GM18511 (cell line): ENCODE data around the gene LIF.
"Not testable (repeated sequence)": the region's sequence is repeated elsewhere in the genome, so short reads cannot be mapped to it uniquely, and the experiment has no call there.

Source experiments
- ATAC-seq: cut with Tn5 transposase; IDR thresholded peaks from one replicate; pipeline ENCODE4 v1.9.1; 2021; ENCODE audit warnings: mild to moderate bottlenecking, moderate library complexity; ENCODE audit not compliant: unreplicated experiment

The LIF gene

GRCh38 chr22:30212363-30212995 is 34.1 kb downstream of the LIF start:
- no peak for ATAC-seq

DNA sequence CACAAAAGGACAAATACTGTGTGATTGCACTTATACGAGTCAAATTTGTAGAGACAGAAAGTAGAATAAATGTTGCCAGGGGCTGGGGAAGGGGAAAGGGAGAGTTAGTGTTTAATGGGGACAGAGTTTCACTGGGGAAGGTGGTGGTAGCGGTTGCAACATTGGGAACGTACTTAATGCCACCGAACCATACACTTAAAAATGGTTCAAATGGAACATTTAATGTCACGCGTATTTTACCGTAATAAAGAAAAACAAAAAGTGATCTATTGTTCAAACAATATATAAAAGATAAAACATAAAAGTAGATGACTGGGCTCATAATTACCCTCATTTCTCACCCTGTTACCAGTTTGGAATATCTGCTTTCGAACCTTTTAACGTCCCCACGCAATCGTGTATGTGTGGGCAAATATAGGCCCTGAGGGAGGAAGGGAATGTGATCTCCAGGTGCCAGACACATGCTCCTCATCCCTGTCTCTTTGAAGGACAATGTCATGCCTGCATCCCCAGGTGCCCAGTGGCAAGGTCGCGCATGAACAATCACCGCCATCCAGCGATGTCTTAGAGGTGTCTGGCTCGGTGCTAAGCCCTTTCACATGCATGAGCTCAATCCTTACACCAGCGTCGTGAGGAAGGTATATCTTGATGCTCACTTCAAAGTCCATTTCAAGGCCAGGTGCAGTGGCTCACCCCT is 35.3 kb downstream of the LIF start:
- no peak for ATAC-seq

GRCh38 chr22:30210235-30210909 is 36.2 kb downstream of the LIF start:
- ATAC-seq, result no peak

DNA sequence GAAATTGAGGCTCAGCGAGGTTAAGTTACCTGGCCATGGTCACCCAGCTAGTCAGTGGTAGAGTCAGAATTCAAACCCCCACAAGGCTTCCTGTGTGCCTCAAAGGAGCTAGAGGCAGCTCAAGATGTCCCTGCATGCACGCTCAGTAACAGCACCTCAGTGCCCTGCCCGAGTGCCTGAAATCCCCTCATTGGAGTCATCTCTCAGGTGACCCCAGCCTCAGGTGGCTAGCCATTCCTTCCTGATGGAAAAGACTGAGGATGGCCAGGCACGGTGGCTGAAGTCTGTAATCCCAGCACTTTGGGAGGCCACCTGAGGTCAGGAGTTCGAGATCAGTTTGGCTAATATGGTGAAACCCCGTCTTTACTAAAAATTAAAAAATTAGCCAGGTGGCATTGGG is 36.9 kb downstream of the LIF start:
- no peak for ATAC-seq

GRCh38 chr22:30208631-30209603 is 37.6 kb downstream of the LIF start:
- no peak for ATAC-seq

DNA sequence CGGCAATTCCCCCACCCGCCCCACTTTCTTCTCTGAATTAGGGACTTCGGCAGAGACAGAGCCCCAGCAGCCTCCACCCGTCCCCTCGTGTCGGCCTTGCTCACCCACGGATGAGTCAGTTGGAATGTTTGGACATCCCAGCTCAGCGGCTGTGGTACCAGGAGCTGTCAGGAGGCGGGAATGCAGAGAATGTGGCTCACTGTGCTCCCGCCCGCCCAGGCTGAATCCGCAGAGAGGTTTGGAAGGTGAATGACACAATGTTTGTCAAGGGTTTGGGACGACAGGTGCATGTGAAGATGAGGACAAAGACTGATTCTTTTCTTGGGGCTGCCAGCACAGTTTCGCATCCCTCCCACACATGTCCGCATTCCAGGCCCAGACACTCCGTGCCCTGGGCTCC is 39.6 kb downstream of the LIF start:
- no peak for ATAC-seq

DNA sequence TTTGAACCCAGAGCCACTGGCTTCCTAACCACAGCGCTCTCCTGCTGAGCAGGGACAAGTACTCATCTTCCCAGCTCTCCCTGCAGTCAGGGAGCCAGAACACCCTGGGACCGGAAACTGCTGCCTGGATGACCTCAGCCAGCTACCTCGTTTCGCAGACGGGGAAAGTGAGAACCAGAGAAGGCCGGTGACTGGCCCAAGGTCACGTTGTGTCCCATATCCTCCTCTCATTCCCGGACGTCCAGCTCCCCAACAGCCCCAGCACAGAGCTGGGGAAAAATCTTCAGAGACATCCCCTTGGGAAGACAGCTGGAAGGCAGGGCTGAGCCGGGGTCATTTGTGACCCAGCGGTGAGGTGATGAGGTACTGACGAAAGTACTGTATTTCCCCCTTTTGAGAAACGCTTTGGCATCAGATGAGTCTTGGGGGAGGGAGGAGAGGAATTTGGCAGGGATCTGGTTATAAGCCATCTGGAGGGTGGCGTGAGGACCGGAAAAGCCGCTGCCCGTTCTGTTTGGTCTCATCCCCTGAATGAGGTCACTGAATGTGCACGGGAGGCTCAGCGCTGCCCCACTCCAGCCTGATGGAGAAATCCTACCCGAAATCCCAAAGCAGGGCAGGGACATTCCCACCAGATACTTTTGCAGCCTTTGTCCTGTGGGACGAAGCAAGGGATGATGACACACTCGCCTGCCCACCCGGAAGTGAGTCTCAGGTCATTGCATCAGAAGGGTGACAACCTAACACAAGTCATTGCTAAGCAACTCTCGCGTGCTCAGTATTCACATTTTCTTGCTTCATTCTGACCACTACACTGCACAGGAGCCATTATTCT is 41.1 kb downstream of the LIF start:
- no peak for ATAC-seq

DNA sequence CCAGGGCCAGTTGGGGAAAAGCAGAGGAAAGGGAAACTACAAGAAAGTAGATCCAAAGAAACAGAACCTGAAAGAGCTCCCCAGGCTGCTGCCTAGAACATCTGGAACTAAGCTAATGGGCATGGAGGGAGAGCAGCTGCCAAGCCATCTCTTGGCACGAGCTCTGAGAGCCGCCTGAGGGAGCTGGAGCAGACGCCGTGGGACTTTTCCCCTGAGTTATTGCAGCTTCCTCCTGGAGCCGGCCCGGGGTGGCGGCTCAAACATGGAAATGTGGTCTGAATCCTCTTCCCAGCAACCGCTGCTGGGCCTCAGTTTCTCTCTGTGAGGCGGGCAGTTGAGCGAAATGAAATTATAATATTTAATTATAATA is 41.8 kb downstream of the LIF start:
- no peak for ATAC-seq

DNA sequence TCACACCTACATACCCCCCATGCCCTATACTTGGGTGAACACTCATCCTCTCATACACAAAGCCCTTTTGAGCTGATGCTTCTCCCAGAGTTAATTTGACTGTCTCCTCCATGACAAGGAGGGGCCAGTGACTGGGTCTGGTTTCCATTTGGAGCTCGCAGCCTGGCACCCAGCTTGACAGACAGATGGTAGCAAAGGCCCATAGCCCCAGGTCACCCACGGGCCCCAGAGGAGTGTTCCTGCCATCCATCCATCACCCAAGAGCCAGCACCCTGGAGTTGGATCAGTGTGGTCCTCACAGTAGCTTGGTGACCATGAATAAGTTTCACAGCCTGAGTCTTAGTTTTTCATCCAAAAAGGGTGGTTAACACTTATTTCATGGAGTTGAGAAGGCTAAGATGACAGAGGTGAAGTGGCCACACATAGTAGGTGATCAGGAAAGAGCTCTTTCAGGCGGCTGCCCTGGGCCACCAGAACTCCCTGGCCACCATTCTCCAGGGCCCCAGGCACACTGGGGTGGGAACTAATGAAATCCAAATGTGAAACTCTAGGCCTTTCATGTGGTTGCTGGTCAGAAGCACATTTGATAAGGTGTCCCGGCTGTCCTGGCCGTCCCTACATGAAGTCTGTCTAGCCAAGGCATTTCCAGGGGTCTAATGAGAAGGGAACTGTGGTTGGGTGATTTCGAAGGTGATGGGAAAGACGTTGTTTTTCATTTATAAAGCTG is 42.4 kb downstream of the LIF start:
- no peak for ATAC-seq

DNA sequence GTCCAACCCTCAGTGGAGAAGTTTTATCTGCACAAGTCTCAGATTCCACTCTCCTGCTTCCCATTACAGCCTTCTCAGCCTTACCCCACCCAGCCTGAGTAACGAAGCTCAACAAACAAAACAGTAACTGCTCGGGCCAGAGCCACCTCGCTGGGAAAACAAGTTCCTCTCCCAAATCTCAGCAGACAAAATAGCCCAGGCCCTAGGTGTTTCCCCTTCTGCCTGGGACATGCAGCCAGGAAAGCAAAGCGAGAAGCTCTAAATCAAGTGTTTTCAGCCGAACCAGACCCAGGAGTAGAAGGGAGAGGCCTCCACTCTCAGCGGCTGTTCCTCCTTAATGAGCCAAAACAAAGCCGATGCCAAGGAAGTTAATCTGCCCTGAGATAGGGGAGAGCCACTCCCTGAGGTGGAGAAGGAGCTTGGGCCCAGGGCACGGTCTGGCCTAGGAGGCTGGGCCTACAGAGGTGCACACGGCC is 44.0 kb downstream of the LIF start:
- no peak for ATAC-seq

DNA sequence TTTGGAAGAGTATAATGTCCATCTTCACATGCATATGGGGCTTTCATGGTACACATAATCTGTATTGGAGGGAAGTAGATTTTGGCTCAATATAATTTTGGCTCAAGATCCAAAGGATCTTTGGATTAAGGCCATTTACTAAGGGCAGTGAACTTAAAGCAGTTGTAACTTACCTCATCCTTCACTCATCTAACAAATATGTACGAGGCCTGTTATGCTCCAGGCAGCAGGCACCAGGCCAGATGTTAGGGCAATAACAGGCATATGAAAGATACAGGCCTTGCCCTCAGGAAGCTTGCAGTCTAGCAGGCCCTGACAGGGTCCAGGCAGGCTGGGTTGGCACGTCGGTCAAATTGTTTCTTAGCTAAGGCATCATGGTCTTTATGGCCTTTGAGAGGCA is 44.6 kb downstream of the LIF start:
- no peak for ATAC-seq

- ATAC-seq, result not testable (repeated sequence)
These were observed 45.7 kb downstream of the LIF start for GRCh38 chr22:30200905-30201304.

DNA sequence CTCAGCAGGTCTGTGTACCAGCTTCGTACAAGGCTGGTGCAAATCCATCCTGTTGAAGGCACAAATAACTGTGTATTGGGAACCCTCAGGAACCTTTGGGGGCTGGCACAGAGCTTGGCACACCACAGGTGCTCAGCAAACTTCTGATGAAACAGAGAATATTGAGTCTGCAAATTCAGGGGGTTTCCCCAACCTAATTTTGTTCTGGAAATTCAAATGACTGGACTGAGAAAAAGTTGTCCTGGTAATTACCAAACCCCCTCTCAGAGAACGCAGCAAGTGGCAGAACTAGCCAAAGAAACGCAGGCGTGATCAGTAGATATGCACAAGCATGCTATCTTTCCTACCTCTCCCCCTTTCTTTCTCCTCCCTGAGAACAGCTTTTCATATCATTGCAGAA is 47.6 kb downstream of the LIF start:
- ATAC-seq, result no peak

GRCh38 chr22:30198152-30198825 is 48.3 kb downstream of the LIF start:
- ATAC-seq, result no peak

- no peak for ATAC-seq
These were observed 49.2 kb downstream of the LIF start for GRCh38 chr22:30197389-30197788.

- ATAC-seq, result no peak
These were observed 49.7 kb downstream of the LIF start for GRCh38 chr22:30196880-30197336.

DNA sequence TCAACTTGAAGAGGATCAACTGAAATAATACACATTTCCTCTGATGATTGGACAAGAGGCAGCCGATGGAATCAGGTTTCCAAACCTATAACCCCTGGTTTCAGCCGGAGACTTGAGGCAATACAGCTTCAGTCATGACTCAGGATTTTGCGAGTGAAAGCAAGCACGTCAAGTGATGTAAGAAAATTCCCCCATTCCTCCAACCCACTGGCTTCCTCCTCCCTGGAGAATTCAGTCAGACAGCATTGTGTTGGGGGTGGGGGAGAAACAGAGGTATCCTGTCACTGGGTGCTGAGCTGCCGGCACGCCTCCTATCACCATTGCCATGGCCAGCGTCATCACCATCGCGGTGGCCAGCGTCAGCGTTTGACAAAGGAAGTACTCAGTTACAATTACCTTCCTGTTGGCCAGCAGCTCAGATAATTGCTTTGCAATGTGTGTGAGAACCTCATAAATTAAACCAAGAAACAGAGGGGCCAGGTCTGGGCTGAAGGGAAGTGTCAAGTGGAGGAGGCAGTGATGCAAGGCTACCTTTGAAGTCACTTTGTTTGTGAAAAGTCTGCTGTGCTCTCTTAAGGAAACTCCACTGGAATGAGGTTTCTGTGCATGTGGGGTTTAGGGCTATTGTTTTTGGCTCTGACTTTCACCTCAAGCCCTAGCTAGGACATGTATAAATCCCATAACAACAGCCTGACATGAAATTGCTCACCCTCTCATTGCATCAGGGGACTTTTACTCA is 50.2 kb downstream of the LIF start:
- no peak for ATAC-seq
